ENCODE measurements around the gene KBTBD13.
"Not testable (repeated sequence)": the region's sequence is repeated elsewhere in the genome, so short reads cannot be mapped to it uniquely, and the experiment has no call there.

KBTBD13 gene

DNA sequence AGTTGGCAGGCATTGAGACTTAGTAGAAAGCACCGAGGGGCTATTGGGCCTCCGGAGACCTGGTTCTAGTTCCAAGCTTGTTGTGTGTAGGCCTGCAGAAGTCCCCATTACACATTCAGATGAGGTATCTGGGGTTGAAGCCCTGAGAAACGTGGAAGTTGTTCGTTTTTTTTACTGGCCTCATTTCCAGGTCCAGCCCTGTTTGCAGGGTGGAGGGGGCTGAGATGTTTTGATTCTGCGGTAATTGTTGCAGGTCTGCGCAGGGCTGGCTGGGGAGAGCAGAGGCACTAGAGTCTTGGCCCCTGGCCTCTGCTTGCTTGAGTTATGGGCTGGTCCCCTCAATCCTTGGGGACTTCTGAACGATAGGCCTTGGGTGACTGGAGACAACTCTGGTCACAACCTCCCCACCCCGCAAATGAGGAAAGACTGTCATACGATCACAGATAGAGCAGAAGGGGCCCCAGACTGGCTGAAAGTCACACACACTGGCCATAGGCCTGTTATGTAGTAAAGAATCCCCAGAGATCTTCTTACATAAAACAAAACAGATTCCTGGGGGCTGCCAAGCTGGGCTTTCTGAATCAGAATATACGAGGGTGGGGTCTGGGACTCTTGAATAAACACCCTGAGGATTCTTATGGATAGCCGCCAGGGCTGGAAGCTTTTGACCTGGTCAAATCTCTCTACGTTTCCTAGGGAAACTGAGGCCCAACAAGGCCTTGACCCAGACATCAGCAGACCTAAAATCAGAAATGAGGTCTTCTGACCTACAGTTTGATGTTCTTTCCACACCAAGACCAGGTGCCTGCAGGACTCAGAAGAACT lies 15.6 kb downstream of the KBTBD13 start:
- no peak for DNase-seq

DNA sequence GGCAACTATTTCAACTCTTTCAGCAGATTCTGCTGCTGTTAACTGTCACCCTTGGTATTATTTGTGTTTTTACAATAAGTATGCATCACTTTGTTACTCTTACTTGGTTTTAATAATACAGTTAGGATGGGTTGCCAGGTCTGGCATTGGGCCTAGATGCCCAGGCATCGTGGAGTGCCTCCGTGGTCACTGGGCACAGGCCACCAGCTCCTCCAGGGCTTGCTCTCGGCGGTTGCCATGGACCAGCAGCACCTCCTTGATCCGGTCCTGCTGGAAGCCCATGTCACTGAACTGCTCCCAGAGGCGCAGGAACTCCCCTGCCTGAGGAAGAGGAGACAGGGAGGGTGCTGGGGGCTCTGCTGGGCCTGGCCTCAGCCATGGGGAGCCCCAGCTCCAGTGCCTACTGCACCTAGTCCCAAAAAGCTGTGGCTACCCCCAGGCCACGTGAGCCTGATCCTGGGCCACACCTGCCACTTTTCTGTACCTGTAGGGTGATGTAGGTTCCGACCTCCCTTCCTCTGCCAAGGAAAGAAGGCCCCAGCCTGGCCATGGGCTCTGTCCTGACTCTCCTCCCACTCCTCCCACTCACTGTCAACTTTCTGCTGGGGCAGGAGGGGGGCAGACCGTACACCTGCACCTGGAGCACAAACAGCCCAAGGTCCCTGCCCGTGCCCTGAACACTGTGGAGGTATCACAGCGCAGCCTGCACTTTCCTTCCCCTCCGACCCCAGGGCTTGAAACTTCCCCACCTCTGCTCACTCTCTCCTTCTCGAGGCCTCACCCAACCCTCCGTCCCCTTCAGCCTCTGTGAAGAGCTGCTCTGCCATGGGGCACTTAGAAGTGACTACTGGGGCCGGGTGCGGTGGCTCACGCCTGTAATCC lies 16.6 kb downstream of the KBTBD13 start:
- no peak for DNase-seq

DNA sequence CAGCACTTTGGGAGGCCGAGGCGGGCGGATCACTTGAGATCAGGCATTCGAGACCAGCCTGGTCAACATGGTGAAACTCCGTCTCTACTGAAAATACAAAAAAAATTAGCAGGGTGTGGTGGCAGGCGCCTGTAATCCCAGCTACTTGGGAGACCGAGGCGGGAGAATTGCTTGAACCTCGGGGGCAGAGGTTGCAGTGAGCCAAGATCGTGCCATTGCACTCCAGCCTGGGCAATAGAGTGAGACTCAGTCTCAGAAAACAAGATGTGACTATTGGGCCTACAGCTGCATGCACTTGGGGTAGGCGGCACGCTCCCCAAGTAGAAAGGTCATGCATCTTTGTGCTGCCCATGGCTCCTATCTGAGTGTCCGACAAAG lies 17.2 kb downstream of the KBTBD13 start:
- DNase-seq = not testable (repeated sequence)

DNA sequence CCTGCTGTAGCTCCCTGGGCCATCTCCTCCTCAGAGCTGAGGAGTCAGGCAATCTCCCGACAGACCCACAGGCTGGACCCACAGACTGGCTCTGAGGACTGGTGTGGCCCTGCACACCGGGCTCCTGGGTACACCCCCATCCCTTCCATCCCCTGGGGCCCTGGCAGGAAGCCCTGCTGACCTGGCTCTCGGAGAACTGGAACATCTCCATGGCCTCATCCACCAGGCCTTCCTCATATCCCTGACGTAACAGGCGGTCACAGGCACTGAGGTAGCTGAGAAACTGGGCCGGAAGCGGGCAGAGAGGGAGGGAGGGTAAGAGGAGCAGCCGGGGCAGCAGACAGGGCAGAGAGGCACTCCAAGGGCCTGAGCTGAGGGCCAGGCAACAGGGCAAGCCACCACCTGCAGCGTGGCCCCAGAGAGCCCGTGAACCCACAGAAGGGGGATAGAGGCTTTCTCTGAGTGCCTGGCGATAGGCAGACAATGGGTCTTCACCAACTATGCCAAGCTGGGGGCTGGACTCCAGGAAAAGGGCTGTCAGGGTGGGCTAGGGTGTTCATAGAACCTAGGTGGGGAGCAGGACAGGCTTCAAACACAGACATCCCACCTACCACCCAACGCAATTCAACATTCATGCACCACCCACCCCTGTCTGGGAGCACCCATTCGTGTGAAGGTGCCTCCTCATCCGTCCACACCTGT lies 17.9 kb downstream of the KBTBD13 start:
- DNase-seq = no peak

DNA sequence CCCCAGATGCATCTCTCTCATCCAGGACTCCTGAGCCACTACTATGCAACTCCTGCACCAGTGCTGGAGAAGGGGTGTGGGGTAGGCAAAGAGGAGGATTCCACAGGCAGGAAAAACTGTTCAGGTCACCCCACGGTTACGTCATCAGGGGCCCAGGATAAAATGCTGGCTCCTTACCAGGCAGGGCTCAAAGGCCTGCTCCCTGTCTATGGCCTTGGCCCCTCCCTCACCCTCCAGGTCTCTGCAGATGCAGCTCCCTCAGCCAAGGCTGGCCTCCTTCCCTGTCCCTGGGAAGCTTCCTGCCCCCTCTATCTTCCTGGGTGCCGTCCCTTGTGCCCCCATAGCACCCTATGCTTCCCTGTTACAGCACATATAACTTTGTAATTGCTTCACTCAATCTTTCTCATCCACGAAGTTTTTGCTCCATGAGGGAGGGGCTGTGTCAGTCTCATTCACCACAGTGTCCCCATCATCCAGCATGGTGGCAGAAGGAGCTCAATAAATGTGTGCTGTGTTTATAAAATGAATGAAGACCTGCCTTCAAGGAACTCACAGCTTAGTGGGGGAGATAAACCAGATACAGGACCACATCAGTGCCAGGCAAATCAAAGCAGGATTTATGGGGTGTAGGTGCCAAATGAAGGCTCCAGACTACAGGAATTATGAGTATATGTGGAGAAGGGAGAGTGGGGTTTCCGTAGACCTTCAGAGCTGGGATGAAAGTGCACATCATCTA lies 18.6 kb downstream of the KBTBD13 start:
- DNase-seq = no peak

DNA sequence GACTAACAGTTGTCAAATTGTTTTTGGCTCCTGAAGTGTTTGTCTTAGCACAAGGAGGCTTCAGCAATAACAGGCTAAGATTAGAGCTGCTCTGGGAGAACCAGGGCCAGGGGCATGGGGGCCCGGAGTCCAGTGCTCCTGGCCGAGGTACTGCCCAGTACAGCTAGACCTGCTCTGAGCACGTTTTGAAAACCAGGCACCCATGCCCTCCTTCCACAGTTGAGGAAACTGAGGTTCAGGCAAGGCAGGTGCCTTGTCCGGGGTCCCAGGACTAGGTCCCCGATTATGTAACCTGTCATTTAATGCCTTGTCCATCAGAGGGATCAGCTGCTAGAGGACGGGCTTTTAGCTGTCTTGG lies 19.2 kb downstream of the KBTBD13 start:
- no peak for DNase-seq

DNA sequence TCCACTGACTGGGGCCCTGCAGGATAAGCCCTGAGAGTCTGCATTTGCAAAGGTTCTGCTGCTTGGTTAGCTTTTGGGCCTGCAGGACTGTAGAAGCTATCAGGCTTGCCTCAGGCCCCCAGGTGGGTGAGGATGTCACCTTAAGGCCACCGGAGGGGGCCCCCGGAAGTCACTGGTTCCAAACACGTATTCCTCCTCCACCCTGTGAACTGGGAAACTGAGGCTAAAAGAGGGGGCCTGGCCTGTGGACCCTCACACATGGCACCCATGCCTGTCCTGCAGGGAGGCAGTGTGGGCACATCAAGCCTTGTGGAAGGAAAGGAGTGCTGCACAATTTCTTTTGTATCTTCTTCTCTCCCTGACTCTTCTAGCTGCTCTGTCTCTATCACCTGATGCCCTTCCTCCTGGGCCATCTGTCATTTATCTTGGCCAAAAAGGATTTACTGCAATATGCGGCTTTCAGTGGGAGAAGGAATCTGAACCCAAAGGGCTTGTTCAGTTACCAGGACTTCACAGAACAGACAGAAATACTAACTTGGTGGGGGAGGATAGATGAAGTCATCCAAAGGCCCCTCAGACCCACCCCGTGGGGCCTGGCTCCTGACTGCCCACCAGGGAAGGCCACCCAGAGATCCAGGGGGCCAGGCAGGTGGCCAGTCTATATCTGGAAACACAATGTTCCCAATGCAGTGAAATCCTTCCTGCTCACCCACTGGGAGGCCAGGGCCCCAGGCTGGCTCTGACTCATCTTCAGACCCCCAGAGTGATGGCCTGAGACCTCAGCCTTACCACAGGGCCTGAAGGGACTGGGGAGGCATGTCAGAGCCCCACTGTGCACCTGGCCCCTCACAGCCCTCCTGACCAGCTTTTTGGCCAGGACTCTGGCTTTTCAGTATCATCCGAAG lies 20.2 kb downstream of the KBTBD13 start:
- no peak for DNase-seq

DNA sequence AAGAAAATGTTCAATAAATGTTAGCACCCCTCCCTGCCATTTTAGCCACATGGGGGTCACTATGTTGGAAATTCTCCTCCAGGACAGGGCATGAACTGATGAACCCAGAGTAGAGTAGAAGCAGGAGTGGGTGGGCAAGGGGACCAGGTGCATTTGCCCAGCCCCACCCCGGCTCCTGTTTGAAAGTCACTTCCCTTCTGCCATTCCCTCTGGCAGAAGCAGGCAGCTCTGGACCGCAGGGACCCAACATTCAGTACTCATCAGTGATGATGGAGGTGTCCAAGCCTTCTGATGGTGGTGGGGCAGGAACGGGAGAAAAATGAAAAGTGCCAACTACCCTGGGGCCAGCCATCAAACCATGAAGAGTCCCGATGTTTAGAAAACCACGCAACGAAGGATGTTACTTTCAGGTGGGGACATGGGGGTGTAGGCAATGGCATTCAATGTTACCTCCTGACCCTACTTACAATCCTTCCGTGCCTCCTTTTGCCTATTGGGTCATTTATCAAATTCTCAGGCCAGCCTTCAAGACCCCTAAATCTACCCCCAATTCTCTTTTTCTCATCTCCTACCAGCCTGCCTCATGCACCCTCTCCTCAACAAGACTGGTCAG lies 21.2 kb downstream of the KBTBD13 start:
- no peak for DNase-seq

DNA sequence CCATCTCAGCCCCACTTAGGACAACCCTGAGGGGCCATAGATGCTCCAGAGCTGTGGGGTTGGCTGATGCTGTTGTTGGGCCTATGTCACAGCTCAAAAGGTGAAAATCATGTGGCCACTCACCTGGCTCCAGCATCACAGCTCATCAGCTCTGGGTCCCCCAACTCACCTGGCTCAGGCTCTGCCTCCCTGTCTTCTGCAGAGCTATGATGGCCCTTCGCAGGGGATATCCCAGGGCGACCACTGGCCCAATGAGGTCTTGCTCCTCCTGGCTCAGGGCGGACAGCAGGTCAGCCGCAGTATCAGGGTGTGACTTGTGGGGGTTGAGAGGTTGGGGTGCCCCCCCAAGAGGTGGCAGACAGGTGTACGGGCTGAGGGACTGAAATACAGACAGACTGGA lies 22.8 kb downstream of the KBTBD13 start:
- DNase-seq = no peak

DNA sequence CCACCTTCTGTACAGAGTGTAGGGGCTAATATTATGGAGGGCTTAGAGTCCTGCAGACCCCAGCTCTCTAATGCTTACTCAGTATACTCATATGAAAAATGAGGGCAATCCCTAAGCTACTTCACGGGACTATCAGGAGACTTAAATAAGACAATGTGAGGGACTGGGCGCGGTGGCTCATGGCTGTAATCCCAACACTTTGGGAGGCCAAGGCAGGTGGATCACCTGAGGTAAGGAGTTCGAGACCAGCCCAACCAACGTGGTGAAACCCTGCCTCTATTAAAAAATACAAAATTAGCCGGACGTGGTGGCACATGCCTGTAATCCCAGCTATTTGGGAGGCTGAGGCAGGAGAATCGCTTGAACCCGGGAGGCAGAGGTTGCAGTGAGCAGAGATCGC lies 23.3 kb downstream of the KBTBD13 start:
- DNase-seq = not testable (repeated sequence)

DNA sequence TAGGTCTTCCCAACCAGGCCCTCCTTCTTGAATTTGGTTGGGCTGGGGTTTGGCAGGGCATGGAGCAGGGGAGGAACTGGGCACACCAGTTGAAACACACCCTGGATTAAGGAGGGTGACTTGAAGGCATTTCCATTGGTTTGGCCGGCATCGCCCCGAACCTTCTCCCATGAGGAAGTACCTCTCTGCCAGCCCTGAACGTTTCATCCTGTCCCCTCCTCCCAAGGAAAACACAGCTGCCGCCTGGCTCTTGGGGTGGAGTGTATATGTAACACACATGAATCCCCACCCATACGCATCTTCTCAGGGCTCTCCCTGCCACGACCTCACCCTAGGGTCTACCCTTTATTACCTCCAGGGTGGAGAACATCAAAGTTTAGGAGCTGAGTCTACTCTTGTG lies 23.9 kb downstream of the KBTBD13 start:
- DNase-seq = no peak

DNA sequence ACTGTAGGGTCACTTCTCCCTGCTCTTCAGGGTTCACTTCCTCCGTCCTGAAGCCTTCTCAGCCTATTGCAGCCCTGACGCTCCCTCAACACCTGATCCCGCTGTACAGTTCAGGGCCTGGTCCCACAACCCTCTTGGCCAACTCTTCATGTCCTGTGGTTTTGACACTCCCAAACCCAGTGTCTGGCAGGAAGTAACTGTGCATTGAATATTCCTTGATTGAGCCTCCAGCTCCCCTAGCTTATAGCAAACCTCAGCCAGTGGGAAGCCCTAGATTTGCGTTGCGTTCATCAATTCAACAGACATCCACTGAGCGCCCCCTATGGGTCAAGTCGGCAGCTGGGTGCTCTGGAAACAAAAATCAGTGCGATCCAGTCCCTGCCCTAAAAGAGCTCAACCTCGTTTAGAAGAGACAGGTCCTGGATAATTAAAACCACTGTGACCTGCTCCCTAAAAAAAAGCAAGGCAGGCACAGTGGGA lies 24.9 kb downstream of the KBTBD13 start:
- peak; percentile 73 for DNase-seq

DNA sequence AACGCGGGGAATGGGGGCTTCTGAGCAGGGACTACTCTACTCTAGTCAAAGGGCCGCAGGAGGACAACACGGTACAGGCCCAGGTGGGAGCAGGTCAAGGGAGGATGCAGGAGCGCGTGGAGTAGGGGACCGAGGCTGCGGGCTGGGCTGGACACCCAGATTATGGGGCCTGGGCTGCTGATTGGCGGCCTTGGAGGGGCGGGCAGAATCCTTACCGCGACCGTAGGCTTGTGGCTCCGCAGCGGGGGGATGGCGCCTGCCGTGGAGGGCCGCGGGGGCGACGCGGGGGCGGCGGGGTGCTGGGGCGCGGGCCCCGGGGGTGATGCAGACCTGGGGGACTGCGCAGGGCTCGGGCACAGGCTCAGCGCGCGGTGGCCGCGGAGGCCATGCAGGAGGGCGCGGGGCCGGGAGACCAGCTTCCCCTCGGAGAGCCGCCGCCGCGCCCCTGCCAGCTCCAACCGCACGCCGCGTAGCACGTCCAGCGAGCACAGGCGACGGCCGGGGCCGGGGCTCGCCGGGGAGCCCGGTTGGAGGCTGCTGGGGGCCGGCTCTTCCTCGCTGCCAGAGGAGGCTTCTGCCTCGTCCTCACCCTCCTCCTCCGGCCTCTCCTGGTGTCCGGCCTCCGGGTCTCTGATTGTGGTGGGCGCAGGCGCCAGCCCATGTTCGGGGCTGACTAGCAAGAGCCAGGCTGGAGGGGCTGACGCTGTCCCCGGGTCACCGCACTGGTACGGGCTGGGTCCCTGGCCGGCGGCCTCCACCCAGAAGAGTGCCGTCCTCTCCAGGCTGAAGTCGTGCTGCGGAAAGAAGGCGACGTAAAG lies 25.6 kb downstream of the KBTBD13 start:
- no peak for DNase-seq

DNA sequence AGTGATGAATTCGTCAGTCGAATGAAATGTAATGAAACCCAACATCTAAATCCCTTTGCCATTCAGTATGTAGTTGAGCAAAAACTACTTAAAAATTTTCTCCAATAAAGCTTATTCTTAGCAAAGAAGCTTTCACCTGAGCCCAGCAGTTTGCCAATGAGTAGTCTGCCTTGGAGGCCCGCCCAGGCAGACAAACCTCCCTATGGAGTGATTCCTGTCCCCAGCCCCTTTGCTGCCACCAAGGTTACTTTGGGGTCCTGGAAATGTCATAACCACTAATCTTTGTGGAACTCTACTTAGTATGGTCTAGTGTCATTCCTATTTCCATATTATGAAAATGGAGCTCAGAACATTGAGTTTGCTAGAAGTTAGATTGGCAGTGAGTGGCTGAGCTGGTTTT lies 26.4 kb downstream of the KBTBD13 start:
- no peak for DNase-seq

DNA sequence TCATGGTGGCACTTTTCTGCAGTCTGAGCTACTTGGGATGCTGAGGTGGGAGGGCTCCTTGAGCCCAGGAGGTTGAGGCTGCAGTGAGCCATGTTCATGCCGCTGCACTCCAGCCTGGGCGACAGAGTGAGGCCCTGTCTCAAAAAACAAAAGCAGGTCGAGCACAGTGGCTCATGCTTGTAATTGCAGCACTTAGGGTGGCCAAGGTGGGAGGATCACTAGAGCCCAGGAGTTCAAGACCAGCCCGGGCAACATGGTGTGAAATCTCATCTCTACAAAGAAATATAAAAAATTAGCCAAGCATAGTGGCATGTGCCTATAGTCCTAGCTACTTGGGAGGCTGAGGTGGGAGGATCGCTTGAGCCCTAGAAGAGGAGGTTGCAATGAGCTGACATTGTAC lies 28.5 kb downstream of the KBTBD13 start:
- no peak for DNase-seq

DNA sequence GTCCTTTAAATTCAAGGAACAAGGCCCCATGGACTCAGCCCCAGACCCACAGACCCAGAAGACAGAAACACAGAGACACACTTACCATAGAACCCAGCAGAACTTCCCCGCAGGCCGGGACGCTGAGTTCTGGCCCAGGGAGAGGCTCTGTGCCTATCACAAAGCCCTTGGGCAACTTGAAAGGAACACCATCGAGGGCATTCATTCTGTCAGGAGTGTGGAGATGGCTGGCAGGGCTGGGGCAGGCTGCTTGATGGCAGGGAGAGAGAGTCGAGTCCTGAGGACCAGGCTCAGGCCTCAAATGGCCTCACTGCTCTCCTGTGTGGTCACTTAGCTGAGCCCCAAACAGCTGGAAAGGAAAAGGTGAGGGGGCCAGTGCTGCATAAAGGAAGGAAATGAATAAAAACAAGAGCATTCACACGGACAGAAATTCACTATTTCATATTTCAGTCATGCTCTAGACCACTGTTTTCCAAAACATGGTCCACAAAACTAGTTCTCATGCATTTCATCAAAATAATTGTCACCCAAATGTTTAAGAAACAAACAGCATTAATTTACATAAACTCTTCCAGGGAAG lies 29.6 kb downstream of the KBTBD13 start:
- DNase-seq = no peak

DNA sequence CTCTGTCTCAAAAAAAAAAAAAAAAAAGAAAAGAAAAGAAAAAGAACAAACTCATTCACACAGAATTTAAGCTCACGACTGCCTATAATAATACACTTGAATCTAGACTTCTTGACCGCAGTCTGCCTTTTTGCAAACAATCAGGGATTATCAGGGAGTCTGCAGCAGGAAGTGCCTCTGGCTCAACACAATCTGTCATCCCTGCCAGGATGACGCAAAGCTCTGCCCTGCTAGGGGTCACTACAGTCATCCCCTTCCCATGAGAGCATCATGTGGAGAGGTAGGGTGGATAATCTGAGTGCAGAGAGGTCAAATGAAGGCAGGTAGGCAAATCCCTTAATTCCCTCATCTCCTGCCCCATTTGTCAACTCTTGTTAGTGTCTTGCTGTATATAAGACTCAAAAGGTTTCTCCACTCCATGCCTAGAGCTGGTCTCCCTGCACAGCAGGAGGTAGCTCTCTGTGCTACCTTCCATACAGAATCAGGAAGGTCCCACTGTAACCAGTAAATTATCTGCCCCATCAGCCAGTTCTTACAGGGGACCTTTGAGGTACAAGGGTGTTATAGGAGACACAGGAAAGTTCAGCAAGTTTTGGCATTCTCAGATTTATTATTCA lies 34.2 kb downstream of the KBTBD13 start:
- no peak for DNase-seq

DNA sequence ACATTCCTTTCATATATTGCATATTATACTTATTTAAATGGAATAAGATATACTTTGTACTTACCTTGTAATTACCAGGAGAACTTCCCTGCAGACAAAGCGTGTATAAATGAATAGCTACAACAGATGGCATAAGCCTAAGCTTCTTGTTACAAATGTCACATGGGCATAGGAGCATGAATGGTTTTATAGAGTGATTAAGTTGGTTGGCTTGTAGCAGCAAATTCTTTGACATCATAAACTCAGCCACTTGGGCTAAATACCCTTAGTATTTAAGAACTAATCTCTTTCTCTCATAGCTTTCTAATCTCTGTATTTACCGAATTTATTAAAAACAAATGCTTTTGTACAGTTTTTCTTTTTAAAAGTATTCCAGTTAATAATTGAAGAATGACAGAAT lies 38.5 kb downstream of the KBTBD13 start, which contains the start of gene UBAP1L:
Gene UBAP1L, minus strand, starts transcription at position 115 of the 400 bp plus-strand sequence. CDS start 8,985 bp downstream, outside the sequence.
- DNase-seq = no peak

DNA sequence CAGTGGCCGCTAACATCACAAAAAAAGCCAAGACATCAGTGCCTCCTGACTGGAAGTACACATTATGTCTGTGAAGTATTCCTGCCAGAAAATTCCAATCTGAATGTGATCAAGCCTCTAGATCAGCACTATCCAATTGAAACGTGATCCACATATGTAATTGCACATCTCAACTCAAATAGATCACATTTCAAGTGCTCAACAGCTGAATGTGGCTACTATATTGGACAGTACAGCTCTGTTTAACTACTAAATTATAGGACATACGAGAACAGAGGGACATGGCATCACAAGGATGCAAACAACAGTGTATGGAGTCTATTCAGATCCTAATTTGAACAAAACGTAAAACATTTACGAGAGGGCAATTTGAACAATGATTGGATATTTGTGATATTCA lies 39.0 kb downstream of the KBTBD13 start:
- DNase-seq = no peak

Measured in stimulated activated CD4-positive, alpha-beta T cell treated with anti-CD3 and anti-CD28 coated beads, Interleukin-15, amount 100 ng/mL, for 24 hours (primary cell).